GM12865 (cell line): Measurements from ENCODE around the gene BPIFB2.
A peak's percentile ranks its signal among the peaks of the same experiment; 100 is the strongest.

ENCODE experiments used
- DNase-seq: peaks from one replicate; pipeline ENCODE4 v3.0.0; 2010; ENCODE audit warnings: low read depth
- H3K4me3 ChIP-seq: 2 replicates; pipeline ENCODE4 v1.5.1; 2011; ENCODE audit warnings: mild to moderate bottlenecking, low read depth, low read length, control low read depth
- CTCF ChIP-seq: IDR thresholded peaks from 2 replicates; pipeline ENCODE4 v1.5.1; 2011; ENCODE audit warnings: low read length, control low read depth, low read depth, inconsistent platforms; ENCODE audit not compliant: insufficient read depth; ENCODE audit errors: missing control alignments

Gene BPIFB2

DNA sequence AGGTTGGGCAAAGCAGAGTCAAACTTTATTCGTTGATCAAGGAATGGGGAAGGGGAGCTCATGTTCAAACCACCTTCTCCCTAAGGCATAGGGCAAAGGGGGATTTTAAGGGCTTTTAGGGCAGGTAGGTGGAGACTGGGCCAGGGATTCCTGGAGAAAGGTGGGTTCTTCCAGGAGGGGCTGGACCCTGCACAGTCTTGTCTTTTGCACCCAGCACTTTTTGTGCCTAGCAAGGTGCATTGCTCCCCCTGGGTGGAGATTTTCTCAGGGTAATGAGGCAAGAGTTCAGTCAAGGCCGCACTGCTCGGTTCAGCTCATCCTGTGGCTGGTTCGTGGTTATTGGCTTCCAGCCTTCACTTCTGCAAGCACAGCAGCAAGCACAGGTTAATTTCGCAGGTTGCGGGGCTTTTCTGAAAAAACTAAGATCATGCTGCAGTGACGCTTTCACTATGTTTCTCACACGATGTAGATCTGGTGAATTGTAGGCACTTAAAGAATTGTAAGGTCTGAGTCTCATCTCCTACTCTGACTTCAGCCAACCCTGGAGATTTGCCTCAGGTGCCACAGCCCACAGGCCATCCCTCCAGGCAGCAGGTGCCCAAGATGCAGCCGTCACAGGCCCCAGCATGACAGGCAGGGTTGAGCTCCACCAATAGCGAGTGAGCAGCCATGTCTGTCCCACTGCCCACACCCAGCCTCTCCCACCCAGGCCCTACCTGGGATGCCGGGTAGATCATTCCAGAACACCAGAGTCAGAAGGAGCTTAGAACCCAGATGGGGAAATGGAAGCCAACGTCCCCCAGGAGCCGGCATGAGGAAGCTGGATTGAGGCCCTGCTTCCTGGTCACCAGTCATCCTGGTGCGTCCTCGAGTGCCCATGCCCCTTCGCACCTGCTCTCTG lies 40.4 kb upstream of the BPIFB2 start:
- DNase-seq = peak; percentile 76
- TF ChIP-seq CTCF = no peak
- H3K4me3 ChIP-seq = no peak overlapping the region

GRCh38 chr20:32967961-32968457 lies 39.5 kb upstream of the BPIFB2 start:
- DNase-seq = no peak
- no peak for TF ChIP-seq CTCF
- H3K4me3 ChIP-seq = no peak overlapping the region

DNA sequence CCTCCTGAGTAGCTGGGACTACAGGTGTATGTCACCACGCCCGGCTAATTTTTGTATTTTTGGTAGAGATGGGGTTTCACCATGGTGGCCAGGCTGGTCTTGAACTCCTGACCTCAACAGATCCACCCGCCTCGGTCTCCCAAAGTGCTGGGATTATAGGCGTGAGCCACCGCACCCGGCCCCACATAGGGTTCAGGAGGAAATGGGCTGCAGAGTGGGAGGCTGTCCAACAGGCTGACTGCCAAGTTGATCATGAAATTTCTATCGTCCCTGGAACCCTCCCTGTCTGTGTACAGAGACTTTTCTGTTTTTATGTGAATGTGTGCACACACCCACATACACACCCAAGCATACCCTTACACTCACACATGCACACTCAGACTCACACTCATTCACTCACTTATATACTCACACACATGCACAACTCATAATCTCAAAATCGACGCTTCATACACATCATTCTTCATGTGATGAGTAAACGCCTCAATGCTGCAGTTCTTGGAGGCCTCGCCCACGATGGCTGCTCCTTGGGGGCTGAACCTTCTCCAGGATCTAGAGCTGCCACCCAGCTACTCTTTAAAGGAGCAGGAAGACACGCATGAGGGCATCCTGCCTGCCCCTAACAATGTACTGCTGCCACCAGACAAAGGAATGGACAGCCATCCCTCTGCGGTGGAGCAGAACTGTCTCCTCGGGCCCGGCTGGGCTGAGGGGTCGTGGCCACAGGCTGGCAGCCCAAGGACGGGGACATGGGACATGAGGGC lies 38.8 kb upstream of the BPIFB2 start:
- no peak for TF ChIP-seq CTCF
- no peak overlapping the region for H3K4me3 ChIP-seq
- DNase-seq = no peak

DNA sequence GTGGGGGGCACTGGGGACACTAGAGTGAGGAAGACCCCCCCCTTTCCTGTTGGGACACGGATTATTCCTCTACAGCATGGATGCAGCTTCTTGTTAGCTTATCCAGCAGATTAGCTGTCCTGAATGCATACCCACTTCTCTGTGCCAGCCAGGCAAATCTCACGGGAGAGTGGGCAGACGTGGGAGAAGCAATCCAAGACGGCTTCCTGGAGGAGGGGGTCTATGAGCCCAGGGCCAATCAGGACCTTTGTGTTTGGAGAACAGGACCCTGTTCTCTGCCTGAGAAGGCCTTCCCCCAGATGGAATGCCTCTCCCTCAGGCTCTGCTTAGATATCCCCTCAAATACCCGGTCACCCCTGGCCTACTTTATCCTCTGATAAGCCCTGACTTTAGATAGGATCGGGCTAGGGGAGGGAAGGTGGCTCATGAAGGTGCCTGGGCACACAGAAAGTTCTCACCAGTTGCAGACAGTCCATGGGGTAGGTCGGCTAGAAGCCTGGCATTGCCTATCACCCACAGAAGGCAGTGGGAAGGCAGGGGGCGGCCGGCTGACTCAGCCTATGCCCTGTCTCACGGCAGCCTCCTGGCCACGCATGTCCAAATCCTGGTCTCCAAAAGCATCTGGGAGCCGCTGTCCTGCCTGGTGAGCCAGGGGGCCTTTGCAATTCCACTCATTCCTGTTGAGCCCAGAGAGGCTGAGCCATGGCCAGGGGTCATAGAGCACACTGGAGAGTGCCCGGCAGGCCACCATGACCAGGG lies 38.0 kb upstream of the BPIFB2 start:
- H3K4me3 ChIP-seq = no peak overlapping the region
- DNase-seq = no peak
- no peak for TF ChIP-seq CTCF

DNA sequence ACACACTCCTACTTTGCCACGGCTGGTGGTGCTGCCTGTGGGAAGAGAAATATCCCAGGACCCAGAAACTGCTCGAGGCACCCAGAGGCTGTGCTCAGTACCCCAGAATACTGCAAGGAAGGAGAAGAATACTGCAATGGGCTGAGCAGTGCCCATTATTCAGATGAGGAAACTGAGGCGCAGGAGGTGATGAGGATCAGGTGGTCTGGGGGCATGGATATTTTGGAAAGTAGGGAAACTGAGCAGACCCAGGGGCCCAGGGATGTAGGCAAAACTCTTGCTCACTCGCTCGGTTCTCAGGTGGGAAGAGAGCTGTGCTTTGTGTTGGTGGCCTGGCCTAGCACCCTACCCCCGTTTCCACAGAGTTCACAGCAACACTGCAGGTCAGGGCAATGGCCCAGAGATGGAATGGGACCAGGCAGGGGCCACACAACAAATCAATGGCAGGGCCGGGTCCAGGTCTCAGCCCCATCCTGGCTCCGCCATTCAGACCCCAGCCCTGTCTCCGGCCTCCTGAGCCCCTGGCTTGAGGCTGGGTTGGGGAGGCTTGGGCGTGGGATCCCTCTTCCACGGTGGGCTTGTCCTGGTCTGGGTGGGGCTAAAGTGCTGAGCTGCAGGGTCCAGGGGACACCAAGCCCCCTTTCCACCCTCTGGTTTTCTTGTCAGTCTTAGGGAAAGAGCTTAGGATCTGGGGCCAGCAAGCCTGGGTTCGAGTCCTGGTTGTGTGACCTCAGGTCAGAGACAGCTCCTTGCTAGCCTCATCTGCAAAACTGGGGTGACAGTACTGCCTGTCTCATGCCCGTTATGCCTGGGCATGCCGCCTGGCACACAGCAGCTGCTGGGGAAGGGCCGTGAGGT lies 37.2 kb upstream of the BPIFB2 start:
- TF ChIP-seq CTCF = no peak
- H3K4me3 ChIP-seq = no peak overlapping the region
- no peak for DNase-seq

DNA sequence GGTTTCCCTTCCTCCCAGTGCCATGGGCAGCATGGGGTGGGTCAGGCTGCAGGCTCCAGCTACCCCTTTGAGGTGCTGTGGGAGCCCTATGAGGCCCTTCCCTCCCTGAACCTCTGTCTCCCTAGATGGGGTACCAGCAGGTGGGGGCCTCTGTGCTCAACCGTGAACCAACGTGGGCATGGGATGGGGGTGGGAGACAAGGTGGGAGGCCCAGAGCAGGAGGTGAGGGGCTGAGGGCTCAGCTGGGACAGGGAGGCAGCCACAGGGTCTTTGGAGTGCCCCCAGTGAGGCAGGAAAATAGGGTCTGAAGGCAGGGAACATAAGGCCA lies 36.6 kb upstream of the BPIFB2 start:
- TF ChIP-seq CTCF = no peak
- H3K4me3 ChIP-seq = no peak overlapping the region
- DNase-seq = no peak
